HG03175 (cell line): Measurements from ENCODE around the gene WNT2.
"Not testable (repeated sequence)": the region's sequence is repeated elsewhere in the genome, so short reads cannot be mapped to it uniquely, and the experiment has no call there.

Source experiments
- ATAC-seq: cut with Tn5 transposase; IDR thresholded peaks from one replicate; pipeline ENCODE4 v1.9.1; 2021; ENCODE audit warnings: mild to moderate bottlenecking, moderate library complexity; ENCODE audit not compliant: unreplicated experiment

WNT2 gene

GRCh38 chr7:117270371-117270770, 52.5 kb downstream of the WNT2 start:
- no peak for ATAC-seq

GRCh38 chr7:117269886-117270285, 53.0 kb downstream of the WNT2 start:
- ATAC-seq: no peak

GRCh38 chr7:117269417-117269816, 53.4 kb downstream of the WNT2 start:
- ATAC-seq: no peak

GRCh38 chr7:117264716-117265115, 58.1 kb downstream of the WNT2 start:
- ATAC-seq: no peak

GRCh38 chr7:117262546-117262945, 60.3 kb downstream of the WNT2 start:
- ATAC-seq: no peak

- ATAC-seq: no peak
Measured at GRCh38 chr7:117259615-117260014, 63.2 kb downstream of the WNT2 start.

GRCh38 chr7:117251687-117252086, 71.2 kb downstream of the WNT2 start:
- no peak for ATAC-seq

GRCh38 chr7:117250801-117251200, 72.1 kb downstream of the WNT2 start:
- no peak for ATAC-seq

GRCh38 chr7:117250245-117250644, 72.6 kb downstream of the WNT2 start:
- ATAC-seq: no peak

- ATAC-seq: no peak
Measured at GRCh38 chr7:117249696-117250095, 73.2 kb downstream of the WNT2 start.

GRCh38 chr7:117248829-117249228, 74.0 kb downstream of the WNT2 start:
- no peak for ATAC-seq

- ATAC-seq: no peak
Measured at GRCh38 chr7:117247809-117248208, 75.0 kb downstream of the WNT2 start.

- ATAC-seq: not testable (repeated sequence)
Measured at GRCh38 chr7:117245703-117246102, 77.2 kb downstream of the WNT2 start.

GRCh38 chr7:117243390-117243789, 79.5 kb downstream of the WNT2 start:
- ATAC-seq: no peak

GRCh38 chr7:117241088-117241487, 81.8 kb downstream of the WNT2 start:
- no peak for ATAC-seq

GRCh38 chr7:117238937-117239336, 83.9 kb downstream of the WNT2 start:
- ATAC-seq: no peak

GRCh38 chr7:117238472-117238871, 84.4 kb downstream of the WNT2 start:
- ATAC-seq: no peak

- no peak for ATAC-seq
Measured at GRCh38 chr7:117237646-117238045, 85.2 kb downstream of the WNT2 start.

- no peak for ATAC-seq
Measured at GRCh38 chr7:117231047-117231359, 91.9 kb downstream of the WNT2 start.

- ATAC-seq: no peak
Measured at GRCh38 chr7:117230276-117231046, 92.4 kb downstream of the WNT2 start.

GRCh38 chr7:117229350-117229749, 93.5 kb downstream of the WNT2 start:
- ATAC-seq: no peak

GRCh38 chr7:117227091-117227490, 95.8 kb downstream of the WNT2 start:
- no peak for ATAC-seq

GRCh38 chr7:117225536-117225935, 97.3 kb downstream of the WNT2 start:
- no peak for ATAC-seq
